HG03354 (cell line): ENCODE results near the gene ACOT2.

Experiments used
- ATAC-seq: cut with Tn5 transposase; IDR thresholded peaks from one replicate; pipeline ENCODE4 v1.9.1; 2021; ENCODE audit warnings: mild to moderate bottlenecking; ENCODE audit not compliant: unreplicated experiment, poor library complexity, severe bottlenecking

Gene ACOT2

DNA sequence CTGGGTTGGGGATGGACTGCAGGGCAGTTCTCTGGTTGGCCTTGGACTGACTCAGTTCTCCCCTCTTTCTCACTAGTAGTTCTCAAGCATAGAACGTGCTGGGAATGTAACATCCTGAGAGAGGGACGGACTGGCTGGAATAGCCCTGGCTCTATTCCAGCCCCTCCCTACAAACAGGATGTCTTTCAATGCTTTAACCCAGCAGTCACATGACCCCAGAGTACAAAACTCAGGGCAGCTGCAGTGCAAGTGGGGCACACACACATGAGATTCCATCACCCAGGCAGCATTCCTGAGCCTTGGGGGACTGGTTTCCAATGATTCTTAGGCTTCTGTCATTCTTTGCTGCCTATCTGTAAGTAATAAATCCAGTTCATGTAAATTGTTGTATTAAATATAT, 41.7 kb downstream of the ACOT2 start:
- no peak for ATAC-seq

- peak; percentile 79 for ATAC-seq
Measured at GRCh38 chr14:73612339-73613045, 43.5 kb downstream of the ACOT2 start, which contains the start of gene ACOT6. ACOT6 (plus strand) TSS chr14:73612517; CDS start chr14:73612572, 55 bp downstream.

- peak; percentile 7 for ATAC-seq
Measured at GRCh38 chr14:73613046-73613383, 44.0 kb downstream of the ACOT2 start.

DNA sequence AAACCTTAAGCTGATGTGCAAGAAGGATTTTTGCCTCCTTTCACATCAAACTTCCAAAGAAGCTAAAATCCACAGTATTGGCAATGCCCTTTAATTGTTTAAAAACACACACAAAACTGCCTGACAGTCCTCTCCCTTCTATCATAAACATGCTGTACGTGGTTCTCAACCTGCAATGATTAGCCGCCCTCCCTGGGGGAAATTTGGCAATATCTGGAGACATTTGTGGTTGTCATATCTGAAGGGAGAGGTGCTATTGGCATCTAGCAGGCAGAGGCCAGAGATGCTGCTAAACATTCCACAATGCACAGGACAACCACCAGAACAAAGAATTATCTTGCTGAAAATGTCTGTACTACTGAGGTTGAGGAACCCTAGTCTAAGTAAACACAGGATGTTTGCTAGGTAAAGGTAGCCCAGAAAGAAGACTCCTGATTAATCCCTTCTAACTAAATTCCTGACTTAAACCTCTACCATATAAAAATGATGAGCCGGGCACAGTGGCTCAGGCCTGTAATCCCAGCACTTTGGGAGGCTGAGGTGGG, 44.5 kb downstream of the ACOT2 start:
- ATAC-seq: no peak

DNA sequence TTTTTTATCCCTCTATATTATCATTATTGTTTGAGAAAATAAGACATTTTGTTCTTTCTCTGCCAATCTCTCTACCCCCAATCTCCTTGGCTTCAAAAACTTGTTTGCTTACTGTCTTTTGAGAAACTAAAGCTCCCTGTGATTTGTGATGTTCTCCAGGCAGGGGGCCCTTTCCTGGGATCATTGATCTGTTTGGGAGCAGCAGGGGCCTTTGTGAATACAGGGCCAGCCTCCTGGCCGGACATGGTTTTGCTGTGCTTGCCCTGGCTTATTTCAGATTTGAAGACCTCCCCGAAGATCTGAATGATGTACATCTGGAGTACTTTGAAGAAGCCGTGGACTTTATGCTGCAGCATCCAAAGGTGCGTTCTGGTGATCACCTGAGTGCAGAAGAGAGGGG, 47.8 kb downstream of the ACOT2 start:
- ATAC-seq: no peak

- ATAC-seq: no peak
Measured at GRCh38 chr14:73619524-73619923, 50.5 kb downstream of the ACOT2 start.

- ATAC-seq: no peak
Measured at GRCh38 chr14:73620268-73620667, 51.3 kb downstream of the ACOT2 start.

- ATAC-seq: no peak
Measured at GRCh38 chr14:73623504-73624054, 54.6 kb downstream of the ACOT2 start.
